H9 (cell line): ENCODE measurements around the gene POMT2. TPM values are rescaled to one million over a fixed set of nuclear protein-coding genes. Genes with fewer than 3 reads are reported as not detected.

ENCODE experiments used
- DNase-seq: peaks from one replicate; pipeline ENCODE4 v3.0.0-alpha.2; 2017
- H2AFZ ChIP-seq: one replicate; pipeline ENCODE4 v1.6.1; 2013; ENCODE audit warnings: mild to moderate bottlenecking, low read length, control low read depth, moderate library complexity
- H2AK5ac ChIP-seq: 2 replicates; pipeline ENCODE4 v1.6.1; 2013; ENCODE audit warnings: low read length, control low read depth, mixed read lengths; ENCODE audit not compliant: insufficient read length
- H2BK120ac ChIP-seq: one replicate; pipeline ENCODE4 v1.6.1; 2013; ENCODE audit warnings: low read depth, mild to moderate bottlenecking, low read length, control low read depth, inconsistent platforms; ENCODE audit not compliant: poor library complexity, severe bottlenecking
- H2BK12ac ChIP-seq: 2 replicates; pipeline ENCODE4 v1.6.1; 2013; ENCODE audit warnings: low read length, control low read depth, mixed read lengths, low read depth; ENCODE audit not compliant: insufficient read length
- H2BK15ac ChIP-seq: 2 replicates; pipeline ENCODE4 v1.6.1; 2013; ENCODE audit warnings: low read depth, low read length, control low read depth
- H2BK20ac ChIP-seq: one replicate; pipeline ENCODE4 v1.6.1; 2013; ENCODE audit warnings: low read depth, mild to moderate bottlenecking, low read length, control low read depth, inconsistent platforms; ENCODE audit not compliant: poor library complexity, severe bottlenecking
- H2BK5ac ChIP-seq: 2 replicates; pipeline ENCODE4 v1.6.1; 2013; ENCODE audit warnings: low read length, control low read depth, mixed read lengths; ENCODE audit not compliant: insufficient read length
- H3K14ac ChIP-seq: 2 replicates; pipeline ENCODE4 v1.6.1; 2013; ENCODE audit warnings: low read length, control low read depth; ENCODE audit not compliant: insufficient read depth
- H3K18ac ChIP-seq: 2 replicates; pipeline ENCODE4 v1.6.1; 2013; ENCODE audit warnings: low read depth, mild to moderate bottlenecking, mixed read lengths, low read length, control low read depth; ENCODE audit not compliant: insufficient read length
- H3K23ac ChIP-seq: 2 replicates; pipeline ENCODE4 v1.6.1; 2013; ENCODE audit warnings: low read length, control low read depth, mixed read lengths, low read depth; ENCODE audit not compliant: insufficient read length
- H3K23me2 ChIP-seq: 2 replicates; pipeline ENCODE4 v1.6.1; 2013; ENCODE audit warnings: low read depth, mild to moderate bottlenecking, mixed read lengths, low read length, control low read depth; ENCODE audit not compliant: insufficient read length, poor library complexity, severe bottlenecking
- H3K27ac ChIP-seq: 2 replicates; pipeline ENCODE4 v1.5.1; 2013; ENCODE audit warnings: low read length, control low read depth, mixed read lengths, low read depth; ENCODE audit not compliant: insufficient read length
- H3K27me3 ChIP-seq: 2 replicates; pipeline ENCODE4 v1.6.1; 2013; ENCODE audit warnings: low read length, control low read depth, inconsistent platforms; ENCODE audit not compliant: insufficient read depth
- H3K4ac ChIP-seq: 2 replicates; pipeline ENCODE4 v1.6.1; 2013; ENCODE audit warnings: low read depth, mild to moderate bottlenecking, control low read depth, inconsistent platforms, low read length, moderate library complexity
- H3K4me1 ChIP-seq: 2 replicates; pipeline ENCODE4 v1.6.1; 2013; ENCODE audit warnings: low read length, control low read depth, inconsistent platforms; ENCODE audit not compliant: insufficient read depth
- H3K4me2 ChIP-seq: 2 replicates; pipeline ENCODE4 v1.6.1; 2013; ENCODE audit warnings: low read length, control low read depth, mixed read lengths; ENCODE audit not compliant: insufficient read length, insufficient read depth
- H3K56ac ChIP-seq: 2 replicates; pipeline ENCODE4 v1.6.1; 2013; ENCODE audit warnings: low read depth, mild to moderate bottlenecking, mixed read lengths, low read length, control low read depth; ENCODE audit not compliant: insufficient read length
- H3K79me1 ChIP-seq: 2 replicates; pipeline ENCODE4 v1.6.1; 2013; ENCODE audit warnings: low read depth, mild to moderate bottlenecking, moderate library complexity, low read length, control low read depth, inconsistent platforms; ENCODE audit not compliant: insufficient read depth, poor library complexity, severe bottlenecking
- H3K79me2 ChIP-seq: 2 replicates; pipeline ENCODE4 v1.6.1; 2013; ENCODE audit warnings: low read length, control low read depth, inconsistent platforms; ENCODE audit not compliant: insufficient read depth
- H3K9ac ChIP-seq: 2 replicates; pipeline ENCODE4 v1.6.1; 2013; ENCODE audit warnings: low read length, control low read depth, mixed read lengths; ENCODE audit not compliant: insufficient read length; ENCODE audit errors: extremely low read depth
- H3K9me3 ChIP-seq: one replicate; pipeline ENCODE4 v1.6.1; 2013; ENCODE audit warnings: low read depth, low read length, inconsistent platforms; ENCODE audit not compliant: control insufficient read depth
- H3T11ph ChIP-seq: one replicate; pipeline ENCODE4 v1.6.1; 2013; ENCODE audit warnings: mild to moderate bottlenecking, low read length, control low read depth, inconsistent platforms
- H4K20me1 ChIP-seq: one replicate; pipeline ENCODE4 v1.6.1; 2013; ENCODE audit not compliant: control insufficient read depth, insufficient read length, insufficient read depth
- H4K5ac ChIP-seq: 2 replicates; pipeline ENCODE4 v1.6.1; 2013; ENCODE audit warnings: low read depth, mild to moderate bottlenecking, mixed read lengths, low read length, control low read depth; ENCODE audit not compliant: insufficient read length
- H4K8ac ChIP-seq: replicated peaks from 2 replicates; pipeline ENCODE4 v1.6.1; 2013; ENCODE audit warnings: low read length, control low read depth, mixed read lengths, low read depth; ENCODE audit not compliant: insufficient read length
- H4K91ac ChIP-seq: 2 replicates; pipeline ENCODE4 v1.6.1; 2013; ENCODE audit warnings: low read depth, mild to moderate bottlenecking, moderate library complexity, mixed read lengths, low read length, control low read depth; ENCODE audit not compliant: insufficient read length
- H3K27ac Mint-ChIP-seq, 3 experiments: 2 replicates in 2 of 3; 3 replicates in 1 of 3; pipeline ENCODE4 v1.8.0; 2020 to 2021; ENCODE audit warnings: mixed read lengths in 3 of 3, mild to moderate bottlenecking in 1 of 3, moderate library complexity in 1 of 3
- H3K27me3 Mint-ChIP-seq: 2 replicates; pipeline ENCODE4 v1.8.0; 2021; ENCODE audit warnings: low read depth, mild to moderate bottlenecking, moderate library complexity, mixed read lengths
- H3K36me3 Mint-ChIP-seq, 3 experiments: 2 replicates in 2 of 3; 3 replicates in 1 of 3; pipeline ENCODE4 v1.8.0; 2020 to 2021; ENCODE audit warnings: low read depth in 3 of 3, mixed read lengths in 3 of 3; ENCODE audit not compliant: insufficient read depth in 1 of 3
- H3K4me1 Mint-ChIP-seq, 2 experiments: 2 replicates each; pipeline ENCODE4 v1.8.0; 2020; ENCODE audit warnings: mixed read lengths in 2 of 2
- H3K4me3 Mint-ChIP-seq, 2 experiments: 2 replicates in 1 of 2; 3 replicates in 1 of 2; pipeline ENCODE4 v1.8.0; 2020 to 2021; ENCODE audit warnings: mild to moderate bottlenecking in 2 of 2, mixed read lengths in 2 of 2, moderate library complexity in 1 of 2
- H3K9me3 Mint-ChIP-seq, 2 experiments: 2 replicates in 1 of 2; 3 replicates in 1 of 2; pipeline ENCODE4 v1.8.0; 2020; ENCODE audit warnings: mild to moderate bottlenecking in 2 of 2, mixed read lengths in 2 of 2, moderate library complexity in 1 of 2
- WGBS: extraction: QIAGEN DNeasy Blood & Tissue Kit; methylation state at CpG from one replicate; pipeline ENCODE4 v1.1.7; 2013; ENCODE audit warnings: missing lambda C conversion rate, low lambda C conversion rate, mixed read lengths; ENCODE audit not compliant: insufficient read length; ENCODE audit errors: extremely low coverage; 5-methylcytosine and 5-hydroxymethylcytosine counted together
- total RNA-seq: library from RNA; stranded (reverse); gene quantifications from 2 replicates; pipeline ENCODE4 v1.2.1, GENCODE V29; 2021
- TF ChIP-seq, protein P1 (sequence below): fragments of 200-600 bp; sonication (generic); conservative IDR thresholded peaks from 3 replicates; pipeline ENCODE4 v1.8.0; 2021; ENCODE audit warnings: antibody characterized with exemption, mild to moderate bottlenecking

The POMT2 gene
- total RNA-seq, 1 experiment from 2014 or later: 25.2 TPM

DNA sequence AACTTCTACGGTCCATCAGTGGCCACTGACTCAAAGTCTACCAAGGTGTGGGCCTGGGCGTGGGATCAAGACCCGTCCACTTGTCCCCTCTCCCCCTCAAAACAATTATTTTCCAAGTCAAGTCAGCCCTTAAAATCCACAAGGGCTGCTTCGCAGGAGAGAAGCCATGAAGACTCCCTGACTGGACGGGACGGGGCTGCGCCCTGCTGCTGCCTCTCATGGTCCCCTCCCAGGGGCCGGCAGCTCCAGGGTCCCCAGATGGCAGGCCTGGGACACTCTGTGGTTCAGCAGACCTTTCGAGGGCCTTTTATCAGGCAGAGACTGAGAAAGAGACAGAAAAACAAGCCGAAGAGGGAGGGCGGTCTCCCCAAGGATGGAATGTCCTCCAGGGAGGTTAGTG, 60.5 kb downstream of the POMT2 start:
- TF ChIP-seq, protein P1, sequence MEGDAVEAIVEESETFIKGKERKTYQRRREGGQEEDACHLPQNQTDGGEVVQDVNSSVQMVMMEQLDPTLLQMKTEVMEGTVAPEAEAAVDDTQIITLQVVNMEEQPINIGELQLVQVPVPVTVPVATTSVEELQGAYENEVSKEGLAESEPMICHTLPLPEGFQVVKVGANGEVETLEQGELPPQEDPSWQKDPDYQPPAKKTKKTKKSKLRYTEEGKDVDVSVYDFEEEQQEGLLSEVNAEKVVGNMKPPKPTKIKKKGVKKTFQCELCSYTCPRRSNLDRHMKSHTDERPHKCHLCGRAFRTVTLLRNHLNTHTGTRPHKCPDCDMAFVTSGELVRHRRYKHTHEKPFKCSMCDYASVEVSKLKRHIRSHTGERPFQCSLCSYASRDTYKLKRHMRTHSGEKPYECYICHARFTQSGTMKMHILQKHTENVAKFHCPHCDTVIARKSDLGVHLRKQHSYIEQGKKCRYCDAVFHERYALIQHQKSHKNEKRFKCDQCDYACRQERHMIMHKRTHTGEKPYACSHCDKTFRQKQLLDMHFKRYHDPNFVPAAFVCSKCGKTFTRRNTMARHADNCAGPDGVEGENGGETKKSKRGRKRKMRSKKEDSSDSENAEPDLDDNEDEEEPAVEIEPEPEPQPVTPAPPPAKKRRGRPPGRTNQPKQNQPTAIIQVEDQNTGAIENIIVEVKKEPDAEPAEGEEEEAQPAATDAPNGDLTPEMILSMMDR: no peak
- H3K9me3 Mint-ChIP-seq: no peaks in the 10 kb centered on the region

More for the DNA sequence above, 60.5 kb downstream of the POMT2 start:
- Mint-ChIP-seq H3K4me1 (peaks cover 2 to 9% of the 10 kb centered on the region in 2 experiments), H3K27ac (no peak overlapping the region), H3K4me3 (no peak overlapping the region), H3K27me3 (peaks cover 2% of the 10 kb centered on the region), H3K36me3 (no peaks in the 10 kb centered on the region)
- DNase-seq: no peak
- H3K79me1 ChIP-seq: no peaks in the 10 kb centered on the region
- no CpG with 5 or more reads among the region's 11 CpGs for WGBS
- no peak overlapping the region for H2BK12ac ChIP-seq
- no peak overlapping the region for H3K4ac ChIP-seq
- H3K27me3 ChIP-seq: no peaks in the 10 kb centered on the region
- H4K5ac ChIP-seq: no peak overlapping the region
- H2BK20ac ChIP-seq: no peak overlapping the region
- H3K79me2 ChIP-seq: no peaks in the 10 kb centered on the region
- H2AFZ ChIP-seq: no peak overlapping the region
- H3K9ac ChIP-seq: no peak overlapping the region
- no peak overlapping the region for H3K4me2 ChIP-seq
- H3T11ph ChIP-seq: no peak overlapping the region
- H3K23me2 ChIP-seq: no peaks in the 10 kb centered on the region
- no peak overlapping the region for H2AK5ac ChIP-seq
- no peak overlapping the region for H3K56ac ChIP-seq
- no peaks in the 10 kb centered on the region for H3K4me1 ChIP-seq
- H2BK15ac ChIP-seq: no peak overlapping the region
- no peak overlapping the region for H2BK120ac ChIP-seq
- no peak overlapping the region for H4K91ac ChIP-seq
- no peak overlapping the region for H3K14ac ChIP-seq
- H4K8ac ChIP-seq: no peak overlapping the region
- H3K9me3 ChIP-seq: no peaks in the 10 kb centered on the region
- H4K20me1 ChIP-seq: peaks cover 2% of the 10 kb centered on the region
- no peak overlapping the region for H2BK5ac ChIP-seq
- H3K23ac ChIP-seq: no peak overlapping the region
- H3K27ac ChIP-seq: no peak overlapping the region
- no peak overlapping the region for H3K18ac ChIP-seq
